SK-N-SH treated with all-trans-retinoic acid at 6 μM for 48 hours (cell line): ENCODE measurements around the gene HCFC2.

Source experiments
- ATAC-seq: fragments of 200-7000 bp; cut with Tn5 transposase; 3 replicates; pipeline ENCODE4 v1.9.1; 2020; ENCODE audit warnings: mild to moderate bottlenecking, moderate library complexity
- ARNTL ChIP-seq: fragments of 450-650 bp; formaldehyde crosslinking; IDR thresholded peaks from 2 replicates; pipeline ENCODE4 v1.5.0; 2020; ENCODE audit warnings: low read depth, mild to moderate bottlenecking, moderate library complexity, borderline replicate concordance
- BACH2 ChIP-seq: fragments of 250-450 bp; sonication (Bioruptor Pico); IDR thresholded peaks from 2 replicates; pipeline ENCODE4 v1.9.0; 2021; ENCODE audit warnings: mild to moderate bottlenecking, borderline replicate concordance
- CREB5 ChIP-seq: fragments of 250-450 bp; sonication (Bioruptor Pico); IDR thresholded peaks from 2 replicates; pipeline ENCODE4 v1.5.1; 2020; ENCODE audit warnings: low read depth, mild to moderate bottlenecking, moderate library complexity
- CSDC2 ChIP-seq: fragments of 250-450 bp; sonication (Bioruptor Pico); IDR thresholded peaks from 2 replicates; pipeline ENCODE4 v1.5.0; 2020; ENCODE audit warnings: mild to moderate bottlenecking, moderate library complexity
- CSRNP3 ChIP-seq: fragments of 250-450 bp; sonication (Bioruptor Pico); IDR thresholded peaks from 2 replicates; pipeline ENCODE4 v1.5.1; 2021; ENCODE audit warnings: mild to moderate bottlenecking, moderate library complexity
- ESRRG ChIP-seq: fragments of 250-450 bp; sonication (Bioruptor Pico); IDR thresholded peaks from 2 replicates; pipeline ENCODE4 v1.6.1; 2021; ENCODE audit warnings: mild to moderate bottlenecking
- GLIS3 ChIP-seq: fragments of 250-450 bp; sonication (Bioruptor Pico); IDR thresholded peaks from 2 replicates; pipeline ENCODE4 v1.5.0; 2020; ENCODE audit warnings: mild to moderate bottlenecking, moderate library complexity
- ISL1 ChIP-seq: fragments of 250-450 bp; sonication (Bioruptor Pico); IDR thresholded peaks from 2 replicates; pipeline ENCODE4 v2.1.2; 2022; ENCODE audit warnings: mild to moderate bottlenecking, moderate library complexity
- OSR1 ChIP-seq: fragments of 250-450 bp; sonication (Bioruptor Pico); IDR thresholded peaks from 2 replicates; pipeline ENCODE4 v1.8.0; 2022; ENCODE audit warnings: moderate library complexity, mild to moderate bottlenecking, inconsistent platforms
- PATZ1 ChIP-seq: fragments of 250-450 bp; sonication (Bioruptor Pico); IDR thresholded peaks from 2 replicates; pipeline ENCODE4 v1.8.0; 2020; ENCODE audit warnings: mild to moderate bottlenecking, moderate library complexity, borderline replicate concordance
- PPARA ChIP-seq: fragments of 250-450 bp; sonication (Bioruptor Pico); IDR thresholded peaks from 2 replicates; pipeline ENCODE4 v1.5.0; 2020; ENCODE audit warnings: mild to moderate bottlenecking, borderline replicate concordance
- RARB ChIP-seq: fragments of 250-450 bp; sonication (Bioruptor Pico); IDR thresholded peaks from 2 replicates; pipeline ENCODE4 v1.8.0; 2021; ENCODE audit warnings: mild to moderate bottlenecking, moderate library complexity
- SNAI2 ChIP-seq: fragments of 250-450 bp; sonication (Bioruptor Pico); IDR thresholded peaks from 2 replicates; pipeline ENCODE4 v1.5.0; 2020; ENCODE audit warnings: mild to moderate bottlenecking, moderate library complexity
- TCF4 ChIP-seq: fragments of 250-450 bp; sonication (Bioruptor Pico); IDR thresholded peaks from 2 replicates; pipeline ENCODE4 v1.8.0; 2021; ENCODE audit warnings: mild to moderate bottlenecking, moderate library complexity, borderline replicate concordance
- TSHZ2 ChIP-seq: fragments of 250-450 bp; sonication (Bioruptor Pico); IDR thresholded peaks from 2 replicates; pipeline ENCODE4 v1.5.0; 2020; ENCODE audit warnings: mild to moderate bottlenecking, moderate library complexity
- ZFP3 ChIP-seq: fragments of 250-450 bp; sonication (Bioruptor Pico); IDR thresholded peaks from 2 replicates; pipeline ENCODE4 v1.5.0; 2020; ENCODE audit warnings: mild to moderate bottlenecking, moderate library complexity
- ZFP30 ChIP-seq: fragments of 450-650 bp; formaldehyde crosslinking; IDR thresholded peaks from 2 replicates; pipeline ENCODE4 v1.5.0; 2022; ENCODE audit warnings: mild to moderate bottlenecking, moderate library complexity
- ZNF565 ChIP-seq: fragments of 450-650 bp; formaldehyde crosslinking; conservative IDR thresholded peaks from 2 replicates; pipeline ENCODE4 v1.5.0; 2020; ENCODE audit warnings: low read depth, mild to moderate bottlenecking, moderate library complexity
- ZNF70 ChIP-seq: fragments of 450-650 bp; formaldehyde crosslinking; IDR thresholded peaks from 2 replicates; pipeline ENCODE4 v1.5.0; 2020; ENCODE audit warnings: mild to moderate bottlenecking, moderate library complexity
- ZNF8 ChIP-seq: fragments of 450-650 bp; formaldehyde crosslinking; IDR thresholded peaks from 2 replicates; pipeline ENCODE4 v1.5.0; 2020; ENCODE audit warnings: mild to moderate bottlenecking, moderate library complexity

HCFC2 gene

DNA sequence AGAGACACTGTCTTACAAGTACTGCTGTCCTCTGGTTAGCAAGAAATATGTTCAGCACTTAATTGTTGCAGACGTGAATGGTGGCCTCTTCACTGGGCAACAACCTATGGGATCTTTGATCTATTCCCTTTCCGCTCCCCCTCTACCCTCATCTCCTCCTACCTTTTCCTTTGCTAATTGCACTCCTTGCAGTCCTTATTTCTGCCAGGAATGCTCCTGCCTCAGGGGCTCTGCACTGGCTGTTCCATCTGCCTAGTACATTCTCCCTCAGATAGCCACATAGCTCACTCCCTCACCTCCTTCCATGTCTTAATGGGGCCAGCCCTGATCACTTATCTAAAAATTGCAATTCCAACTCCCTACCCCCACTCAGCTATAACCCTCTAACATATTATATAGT, 78.2 kb downstream of the HCFC2 start:
- no peak for ATAC-seq
- TF ChIP-seq PATZ1, result no peak
- no peak for TF ChIP-seq RARB (CRISPR knock-in tag)
- no peak for TF ChIP-seq CREB5
- no peak for TF ChIP-seq ISL1
- no peak for TF ChIP-seq CSDC2 (CRISPR knock-in tag)
- no peak for TF ChIP-seq OSR1 (CRISPR knock-in tag)
- TF ChIP-seq ZNF565 (CRISPR knock-in tag), result no peak

- ATAC-seq, result no peak
- no peak for TF ChIP-seq ESRRG (CRISPR knock-in tag)
Observed at GRCh38 chr12:104143002-104143401, 78.7 kb downstream of the HCFC2 start.

DNA sequence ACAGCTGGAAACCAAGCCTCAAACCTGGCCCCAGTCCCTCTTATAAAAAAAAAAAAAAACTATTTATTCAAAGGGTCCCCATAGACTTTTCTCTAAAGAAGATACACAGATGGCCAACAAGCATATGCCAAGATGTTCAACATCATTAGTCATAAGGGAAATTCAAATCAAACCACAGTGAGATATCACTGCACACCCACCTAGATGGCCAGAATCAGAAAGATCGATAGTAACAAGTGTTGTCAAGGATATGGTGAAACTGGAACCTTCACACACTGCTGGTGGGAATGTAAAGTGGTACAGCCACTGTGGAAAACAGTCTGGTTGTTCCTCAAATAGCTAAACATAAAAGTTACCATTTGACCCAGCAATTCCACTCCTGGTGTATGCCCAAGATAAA, 79.6 kb downstream of the HCFC2 start:
- no peak for ATAC-seq
- TF ChIP-seq ZFP30 (CRISPR knock-in tag) (no peak), OSR1 (CRISPR knock-in tag) (no peak), PATZ1 (no peak), CSRNP3 (CRISPR knock-in tag) (no peak), ZFP3 (CRISPR knock-in tag) (no peak), SNAI2 (no peak), ESRRG (CRISPR knock-in tag) (no peak), GLIS3 (no peak), BACH2 (CRISPR knock-in tag) (no peak), CSDC2 (CRISPR knock-in tag) (no peak), ZNF8 (CRISPR knock-in tag) (no peak), TSHZ2 (CRISPR knock-in tag) (no peak), PPARA (CRISPR knock-in tag) (no peak), ARNTL (CRISPR knock-in tag) (no peak), ISL1 (no peak), CREB5 (no peak), TCF4 (CRISPR knock-in tag) (no peak), RARB (CRISPR knock-in tag) (no peak)

- no peak for ATAC-seq
- TF ChIP-seq ZNF70 (CRISPR knock-in tag) (no peak), OSR1 (CRISPR knock-in tag) (no peak), ZFP3 (CRISPR knock-in tag) (no peak), ESRRG (CRISPR knock-in tag) (no peak), TSHZ2 (CRISPR knock-in tag) (no peak), ZFP30 (CRISPR knock-in tag) (no peak), CREB5 (no peak), SNAI2 (no peak), CSDC2 (CRISPR knock-in tag) (no peak), BACH2 (CRISPR knock-in tag) (no peak), GLIS3 (no peak), ZNF565 (CRISPR knock-in tag) (no peak)
Observed at GRCh38 chr12:104147346-104147745, 83.0 kb downstream of the HCFC2 start.
